GM19351 (cell line): Measurements from ENCODE around the gene ELAVL2.

Experiments used
- ATAC-seq: cut with Tn5 transposase; IDR thresholded peaks from one replicate; pipeline ENCODE4 v1.9.1; 2021; ENCODE audit warnings: mild to moderate bottlenecking, moderate library complexity; ENCODE audit not compliant: unreplicated experiment

The ELAVL2 gene

GRCh38 chr9:23774266-23774665, 51.8 kb downstream of the ELAVL2 start:
- no peak for ATAC-seq

- no peak for ATAC-seq
These were observed 53.7 kb downstream of the ELAVL2 start for GRCh38 chr9:23772385-23772783.

GRCh38 chr9:23771746-23772384, 54.2 kb downstream of the ELAVL2 start:
- no peak for ATAC-seq

GRCh38 chr9:23769307-23769935, 56.6 kb downstream of the ELAVL2 start:
- ATAC-seq: no peak

- ATAC-seq: no peak
These were observed 57.2 kb downstream of the ELAVL2 start for GRCh38 chr9:23768861-23769260.

- no peak for ATAC-seq
These were observed 59.4 kb downstream of the ELAVL2 start for GRCh38 chr9:23766613-23767012.

GRCh38 chr9:23765561-23765960, 60.5 kb downstream of the ELAVL2 start:
- no peak for ATAC-seq

- no peak for ATAC-seq
These were observed 61.8 kb downstream of the ELAVL2 start for GRCh38 chr9:23764219-23764618.

- no peak for ATAC-seq
These were observed 71.5 kb downstream of the ELAVL2 start for GRCh38 chr9:23754551-23754950.

GRCh38 chr9:23752859-23753258, 73.2 kb downstream of the ELAVL2 start:
- no peak for ATAC-seq

GRCh38 chr9:23751633-23752032, 74.4 kb downstream of the ELAVL2 start:
- ATAC-seq: no peak

- no peak for ATAC-seq
These were observed 75.2 kb downstream of the ELAVL2 start for GRCh38 chr9:23750808-23751207.

- ATAC-seq: no peak
These were observed 78.7 kb downstream of the ELAVL2 start for GRCh38 chr9:23747088-23748075.

- ATAC-seq: no peak
These were observed 79.7 kb downstream of the ELAVL2 start for GRCh38 chr9:23746317-23746716.

- ATAC-seq: no peak
These were observed 83.0 kb downstream of the ELAVL2 start for GRCh38 chr9:23743036-23743435.

GRCh38 chr9:23741351-23741750, 84.7 kb downstream of the ELAVL2 start:
- ATAC-seq: no peak

- no peak for ATAC-seq
These were observed 85.5 kb downstream of the ELAVL2 start for GRCh38 chr9:23740531-23740930.

GRCh38 chr9:23739753-23740152, 86.3 kb downstream of the ELAVL2 start:
- no peak for ATAC-seq

- no peak for ATAC-seq
These were observed 89.7 kb downstream of the ELAVL2 start for GRCh38 chr9:23736293-23736692.

- ATAC-seq: no peak
These were observed 92.5 kb downstream of the ELAVL2 start for GRCh38 chr9:23733495-23734078.

GRCh38 chr9:23731353-23731752, 94.7 kb downstream of the ELAVL2 start:
- ATAC-seq: no peak
